Measurements from ENCODE around the gene NOP10. TPM values are rescaled to one million over a fixed set of nuclear protein-coding genes. Genes with fewer than 3 reads are reported as not detected.

Gene NOP10
- total RNA-seq, 1 experiment from 2014 or later, result 448 TPM

DNA sequence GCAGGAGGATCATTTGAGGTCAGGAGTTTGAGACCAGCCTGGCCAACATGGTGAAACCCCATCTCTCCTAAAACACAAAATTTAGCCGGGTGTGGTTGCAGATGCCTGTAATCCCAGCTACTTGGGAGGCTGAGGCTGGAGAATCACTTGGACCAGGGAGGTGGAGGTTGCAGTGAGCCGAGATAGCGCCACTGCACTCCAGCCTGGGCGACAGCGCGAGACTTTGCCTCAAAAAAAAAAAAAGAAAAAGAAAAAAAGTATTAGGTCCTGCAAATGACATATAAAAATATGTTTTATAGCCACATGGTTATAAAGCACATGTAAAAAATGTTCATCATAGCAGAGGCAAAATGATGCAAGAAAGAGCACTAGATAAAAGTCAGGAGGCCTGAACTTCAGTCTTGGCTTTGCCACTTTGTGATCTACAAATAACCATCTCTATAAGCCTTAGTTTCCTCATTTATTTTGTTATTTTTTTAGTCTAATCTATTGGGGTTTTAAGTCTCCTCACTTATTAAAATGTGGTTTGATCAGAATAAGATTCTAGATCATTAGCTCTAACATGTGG is 10.3 kb downstream of the NOP10 start:
- H3K9ac ChIP-seq (ENCODE audit: low read length), result no peak overlapping the region
- no peak for DNase-seq
- peaks cover 19% of the 10 kb centered on the region for H3K4me1 ChIP-seq (ENCODE audit: low read length)
- H3K27ac ChIP-seq (ENCODE audit: low read length), result no peak overlapping the region
- no peaks in the 10 kb centered on the region for H3K9me3 ChIP-seq (ENCODE audit: low read length)
- H3K4me3 ChIP-seq (ENCODE audit: low read length), result no peak overlapping the region
- no peak overlapping the region for H2AFZ ChIP-seq (ENCODE audit: low read length)
- H3K4me2 ChIP-seq (ENCODE audit: low read depth, low read length, poor library complexity, severe bottlenecking), result no peak overlapping the region
- H3K27me3 ChIP-seq (ENCODE audit: low read length), result no peaks in the 10 kb centered on the region
- no peaks in the 10 kb centered on the region for H3K36me3 ChIP-seq (ENCODE audit: insufficient read depth, low read length)
- H4K20me1 ChIP-seq (ENCODE audit: insufficient read depth, low read depth, low read length), result no peaks in the 10 kb centered on the region
- no peaks in the 10 kb centered on the region for H3K79me2 ChIP-seq (ENCODE audit: low read length)
- H3K9me2 ChIP-seq (replicated peaks; ENCODE audit: insufficient read depth, low read length), result no peaks in the 10 kb centered on the region

DNA sequence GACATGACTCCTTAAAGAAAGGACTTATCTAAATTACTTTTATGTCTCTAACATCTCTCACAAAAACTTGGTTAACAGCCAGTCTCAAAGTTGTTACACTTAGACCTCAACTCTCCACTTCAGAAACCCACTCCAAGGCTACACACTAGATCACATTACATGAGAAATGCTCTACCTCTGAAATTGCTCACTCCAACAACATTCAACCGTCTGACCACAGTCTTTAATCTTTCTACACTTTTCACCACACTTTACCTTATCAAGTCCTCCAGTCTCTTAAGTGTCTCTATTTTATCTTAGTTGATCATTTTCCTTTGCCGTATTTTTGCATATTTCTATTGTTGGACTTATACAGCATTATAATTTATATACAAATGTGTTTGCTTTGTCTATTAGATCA is 11.1 kb downstream of the NOP10 start:
- H3K27me3 ChIP-seq (ENCODE audit: low read length), result no peaks in the 10 kb centered on the region
- H3K27ac ChIP-seq (ENCODE audit: low read length), result no peak overlapping the region
- DNase-seq, result no peak
- H3K4me2 ChIP-seq (ENCODE audit: low read depth, low read length, poor library complexity, severe bottlenecking), result no peak overlapping the region
- H4K20me1 ChIP-seq (ENCODE audit: insufficient read depth, low read depth, low read length), result no peaks in the 10 kb centered on the region
- no peak overlapping the region for H2AFZ ChIP-seq (ENCODE audit: low read length)
- no peaks in the 10 kb centered on the region for H3K79me2 ChIP-seq (ENCODE audit: low read length)
- no peaks in the 10 kb centered on the region for H3K9me3 ChIP-seq (ENCODE audit: low read length)
- no peak overlapping the region for H3K4me3 ChIP-seq (ENCODE audit: low read length)
- no peak overlapping the region for H3K9ac ChIP-seq (ENCODE audit: low read length)
- peaks cover 13% of the 10 kb centered on the region for H3K4me1 ChIP-seq (ENCODE audit: low read length)
- H3K9me2 ChIP-seq (replicated peaks; ENCODE audit: insufficient read depth, low read length), result no peaks in the 10 kb centered on the region
- no peaks in the 10 kb centered on the region for H3K36me3 ChIP-seq (ENCODE audit: insufficient read depth, low read length)

DNA sequence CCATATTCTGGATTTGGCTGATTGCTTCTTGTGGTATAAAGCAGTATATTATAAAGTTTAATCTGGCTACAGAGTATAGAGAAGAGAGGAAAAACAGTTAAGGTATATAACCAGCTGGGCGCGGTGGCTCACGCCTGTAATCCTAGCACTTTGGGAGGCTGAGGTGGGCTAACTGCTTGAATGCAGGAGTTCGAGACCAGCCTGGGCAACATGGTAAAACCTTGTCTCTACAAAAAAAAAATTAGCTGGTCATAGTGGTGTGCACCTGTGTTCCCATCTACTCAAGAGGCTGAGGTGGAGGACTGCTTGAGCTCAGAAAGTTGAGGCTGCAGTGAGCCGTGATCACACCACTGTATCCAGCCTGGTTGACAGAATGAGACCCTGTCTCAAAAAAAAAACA is 12.7 kb downstream of the NOP10 start:
- no peaks in the 10 kb centered on the region for H3K36me3 ChIP-seq (ENCODE audit: insufficient read depth, low read length)
- no peak for DNase-seq
- H3K27ac ChIP-seq (ENCODE audit: low read length), result no peak overlapping the region
- no peaks in the 10 kb centered on the region for H3K9me2 ChIP-seq (replicated peaks; ENCODE audit: insufficient read depth, low read length)
- H3K9me3 ChIP-seq (ENCODE audit: low read length), result no peaks in the 10 kb centered on the region
- H3K4me2 ChIP-seq (ENCODE audit: low read depth, low read length, poor library complexity, severe bottlenecking), result no peak overlapping the region
- H2AFZ ChIP-seq (ENCODE audit: low read length), result no peak overlapping the region
- no peaks in the 10 kb centered on the region for H4K20me1 ChIP-seq (ENCODE audit: insufficient read depth, low read depth, low read length)
- no peaks in the 10 kb centered on the region for H3K79me2 ChIP-seq (ENCODE audit: low read length)
- H3K4me3 ChIP-seq (ENCODE audit: low read length), result no peak overlapping the region
- no peaks in the 10 kb centered on the region; the same call in 1 of the 2 replicates for H3K4me1 ChIP-seq (ENCODE audit: low read length)
- H3K9ac ChIP-seq (ENCODE audit: low read length), result no peak overlapping the region
- H3K27me3 ChIP-seq (ENCODE audit: low read length), result no peaks in the 10 kb centered on the region

DNA sequence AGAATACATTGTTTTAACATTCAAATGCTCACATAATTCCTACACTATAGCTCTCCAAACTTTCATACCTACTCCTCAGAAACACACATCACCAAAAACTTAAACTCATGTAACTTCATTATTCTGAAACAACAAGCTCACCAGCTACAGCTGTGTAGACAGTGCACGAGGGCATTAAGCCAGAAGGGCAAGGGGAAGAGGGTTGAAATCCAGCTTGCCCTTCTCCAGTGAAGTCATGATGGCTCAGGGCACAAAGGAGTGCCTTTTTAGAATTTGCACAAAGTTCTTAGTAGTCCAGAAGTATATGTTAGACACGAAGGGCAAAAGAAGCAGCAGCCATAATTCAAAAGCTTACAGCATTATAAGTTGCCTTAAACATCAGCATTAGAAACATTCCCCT is 13.9 kb downstream of the NOP10 start:
- no peak overlapping the region for H3K9ac ChIP-seq (ENCODE audit: low read length)
- DNase-seq, result no peak
- H3K9me2 ChIP-seq (replicated peaks; ENCODE audit: insufficient read depth, low read length), result no peaks in the 10 kb centered on the region
- no peaks in the 10 kb centered on the region for H3K79me2 ChIP-seq (ENCODE audit: low read length)
- H3K4me1 ChIP-seq (ENCODE audit: low read length), result no peaks in the 10 kb centered on the region; the same call in 1 of the 2 replicates
- H3K4me2 ChIP-seq (ENCODE audit: low read depth, low read length, poor library complexity, severe bottlenecking), result no peak overlapping the region
- no peaks in the 10 kb centered on the region for H3K9me3 ChIP-seq (ENCODE audit: low read length)
- H4K20me1 ChIP-seq (ENCODE audit: insufficient read depth, low read depth, low read length), result no peaks in the 10 kb centered on the region
- H3K27me3 ChIP-seq (ENCODE audit: low read length), result no peaks in the 10 kb centered on the region
- no peaks in the 10 kb centered on the region for H3K36me3 ChIP-seq (ENCODE audit: insufficient read depth, low read length)
- H3K27ac ChIP-seq (ENCODE audit: low read length), result no peak overlapping the region
- no peak overlapping the region for H3K4me3 ChIP-seq (ENCODE audit: low read length)
- H2AFZ ChIP-seq (ENCODE audit: low read length), result no peak overlapping the region

DNA sequence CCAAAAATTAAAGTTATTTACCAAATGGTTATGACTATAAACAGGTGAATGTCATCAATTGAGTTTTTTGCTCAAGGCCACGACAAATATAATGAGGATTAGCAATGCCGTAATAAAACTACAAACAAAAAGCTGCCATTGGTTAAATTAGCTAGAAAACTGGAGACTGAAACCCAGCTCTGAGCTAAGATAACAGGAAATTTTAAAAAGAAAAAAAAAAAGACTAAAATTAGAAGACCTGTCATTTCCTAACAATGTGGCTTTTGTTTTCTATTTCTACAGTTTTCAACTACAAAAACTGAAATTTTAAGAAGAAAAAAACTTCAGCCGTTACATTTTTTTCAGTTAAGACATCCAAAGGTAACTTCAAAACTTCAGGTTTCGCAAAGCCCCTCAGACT is 15.0 kb downstream of the NOP10 start:
- no peaks in the 10 kb centered on the region for H4K20me1 ChIP-seq (ENCODE audit: insufficient read depth, low read depth, low read length)
- no peaks in the 10 kb centered on the region for H3K79me2 ChIP-seq (ENCODE audit: low read length)
- DNase-seq, result no peak
- no peak overlapping the region for H2AFZ ChIP-seq (ENCODE audit: low read length)
- H3K27me3 ChIP-seq (ENCODE audit: low read length), result no peaks in the 10 kb centered on the region
- no peaks in the 10 kb centered on the region for H3K9me2 ChIP-seq (replicated peaks; ENCODE audit: insufficient read depth, low read length)
- H3K4me2 ChIP-seq (ENCODE audit: low read depth, low read length, poor library complexity, severe bottlenecking), result no peak overlapping the region
- H3K36me3 ChIP-seq (ENCODE audit: insufficient read depth, low read length), result no peaks in the 10 kb centered on the region
- H3K9ac ChIP-seq (ENCODE audit: low read length), result no peak overlapping the region
- no peaks in the 10 kb centered on the region for H3K4me1 ChIP-seq (ENCODE audit: low read length)
- H3K4me3 ChIP-seq (ENCODE audit: low read length), result no peak overlapping the region
- no peaks in the 10 kb centered on the region for H3K9me3 ChIP-seq (ENCODE audit: low read length)
- no peak overlapping the region for H3K27ac ChIP-seq (ENCODE audit: low read length)

DNA sequence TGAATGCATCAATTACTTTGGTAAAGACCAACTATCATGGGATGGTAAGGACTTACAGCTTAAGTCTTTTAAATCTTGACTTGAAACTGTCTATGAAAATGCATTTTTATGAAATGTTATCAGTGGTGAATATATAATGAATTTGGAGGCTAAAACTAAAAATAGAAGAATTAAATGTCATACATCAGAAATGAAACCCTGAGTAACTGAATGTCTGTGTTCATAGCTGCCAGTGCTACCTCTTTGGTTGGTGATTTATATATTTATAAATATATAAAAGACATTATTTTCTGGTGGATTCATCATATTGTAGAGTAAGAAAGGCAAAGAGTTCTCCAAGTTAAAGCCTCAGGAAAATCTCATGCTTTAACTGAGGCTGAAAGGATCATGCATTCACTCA is 17.6 kb downstream of the NOP10 start:
- H3K27me3 ChIP-seq (ENCODE audit: low read length), result no peaks in the 10 kb centered on the region
- H3K4me2 ChIP-seq (ENCODE audit: low read depth, low read length, poor library complexity, severe bottlenecking), result no peak overlapping the region
- H2AFZ ChIP-seq (ENCODE audit: low read length), result no peak overlapping the region
- no peak overlapping the region for H3K27ac ChIP-seq (ENCODE audit: low read length)
- H3K36me3 ChIP-seq (ENCODE audit: insufficient read depth, low read length), result no peaks in the 10 kb centered on the region
- H3K9me3 ChIP-seq (ENCODE audit: low read length), result no peaks in the 10 kb centered on the region
- no peak for DNase-seq
- no peaks in the 10 kb centered on the region for H4K20me1 ChIP-seq (ENCODE audit: insufficient read depth, low read depth, low read length)
- no peaks in the 10 kb centered on the region for H3K79me2 ChIP-seq (ENCODE audit: low read length)
- no peak overlapping the region for H3K9ac ChIP-seq (ENCODE audit: low read length)
- no peaks in the 10 kb centered on the region for H3K9me2 ChIP-seq (replicated peaks; ENCODE audit: insufficient read depth, low read length)
- no peaks in the 10 kb centered on the region for H3K4me1 ChIP-seq (ENCODE audit: low read length)
- no peak overlapping the region for H3K4me3 ChIP-seq (ENCODE audit: low read length)

DNA sequence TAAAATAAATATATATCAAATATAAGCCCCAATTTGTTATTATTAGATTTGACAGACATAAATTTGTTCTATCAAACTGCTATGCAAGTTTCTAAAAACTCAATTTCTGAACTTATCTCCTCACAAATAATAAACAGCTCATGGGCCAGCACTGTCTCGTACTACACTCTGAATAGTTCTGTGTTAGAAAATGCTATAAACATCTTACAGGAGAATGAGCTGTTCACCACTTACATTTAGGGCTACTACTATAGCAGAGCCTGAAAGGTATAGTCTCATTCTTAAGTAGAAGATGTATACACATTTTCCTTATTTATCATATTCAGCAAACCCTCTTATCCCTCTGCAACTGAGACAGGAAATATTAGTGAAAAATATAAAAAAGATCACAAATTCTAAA is 18.0 kb downstream of the NOP10 start:
- Histone ChIP-seq H3K9me3 (ENCODE audit: low read length) (no peaks in the 10 kb centered on the region), H3K27ac (ENCODE audit: low read length) (no peak overlapping the region), H3K79me2 (ENCODE audit: low read length) (no peaks in the 10 kb centered on the region), H3K9ac (ENCODE audit: low read length) (no peak overlapping the region), H3K27me3 (ENCODE audit: low read length) (no peaks in the 10 kb centered on the region), H2AFZ (ENCODE audit: low read length) (no peak overlapping the region), H3K4me3 (ENCODE audit: low read length) (no peak overlapping the region), H3K9me2 (replicated peaks; ENCODE audit: insufficient read depth, low read length) (no peaks in the 10 kb centered on the region), H3K36me3 (ENCODE audit: insufficient read depth, low read length) (no peaks in the 10 kb centered on the region), H3K4me2 (ENCODE audit: low read depth, low read length, poor library complexity, severe bottlenecking) (no peak overlapping the region), H4K20me1 (ENCODE audit: insufficient read depth, low read depth, low read length) (no peaks in the 10 kb centered on the region), H3K4me1 (ENCODE audit: low read length) (no peaks in the 10 kb centered on the region)
- no peak for DNase-seq

DNA sequence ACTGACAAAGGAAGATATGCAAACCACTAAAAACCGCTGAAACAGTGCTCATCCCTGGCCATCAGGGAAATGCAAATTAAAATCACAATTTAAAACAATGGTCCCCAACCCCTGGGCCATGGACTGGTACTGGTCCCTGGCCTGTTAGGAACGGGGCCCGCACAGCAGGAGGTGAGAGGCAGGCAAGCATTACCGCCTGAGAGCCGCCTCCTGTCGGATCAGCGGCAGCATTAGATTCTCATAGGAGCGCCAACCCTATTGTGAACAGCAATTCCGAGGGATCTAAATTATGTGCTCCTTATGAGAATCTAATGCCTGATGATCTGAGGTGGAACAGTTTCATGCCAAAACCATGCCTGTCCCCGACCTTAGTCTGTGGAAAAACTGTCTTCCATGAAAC is 19.7 kb downstream of the NOP10 start:
- Histone ChIP-seq H3K27ac (ENCODE audit: low read length) (no peak overlapping the region), H3K9me2 (replicated peaks; ENCODE audit: insufficient read depth, low read length) (no peaks in the 10 kb centered on the region), H3K79me2 (ENCODE audit: low read length) (no peaks in the 10 kb centered on the region), H3K36me3 (ENCODE audit: insufficient read depth, low read length) (no peaks in the 10 kb centered on the region), H2AFZ (ENCODE audit: low read length) (no peak overlapping the region), H3K4me2 (ENCODE audit: low read depth, low read length, poor library complexity, severe bottlenecking) (no peak overlapping the region), H3K9ac (ENCODE audit: low read length) (no peak overlapping the region), H4K20me1 (ENCODE audit: insufficient read depth, low read depth, low read length) (no peaks in the 10 kb centered on the region), H3K4me3 (ENCODE audit: low read length) (no peak overlapping the region), H3K4me1 (ENCODE audit: low read length) (no peaks in the 10 kb centered on the region), H3K27me3 (ENCODE audit: low read length) (no peaks in the 10 kb centered on the region), H3K9me3 (ENCODE audit: low read length) (no peaks in the 10 kb centered on the region)
- DNase-seq, result no peak

Measured in Karpas-422 (cell line).